ENCODE data around the gene FCGR3A. TPM values are rescaled to one million over a fixed set of nuclear protein-coding genes. Genes with fewer than 3 reads are reported as not detected.
"Not testable (repeated sequence)": the region's sequence is repeated elsewhere in the genome, so short reads cannot be mapped to it uniquely, and the experiment has no call there.

Gene FCGR3A
- total RNA-seq, 1 donor from 2014 or later = 0.17 TPM

DNA sequence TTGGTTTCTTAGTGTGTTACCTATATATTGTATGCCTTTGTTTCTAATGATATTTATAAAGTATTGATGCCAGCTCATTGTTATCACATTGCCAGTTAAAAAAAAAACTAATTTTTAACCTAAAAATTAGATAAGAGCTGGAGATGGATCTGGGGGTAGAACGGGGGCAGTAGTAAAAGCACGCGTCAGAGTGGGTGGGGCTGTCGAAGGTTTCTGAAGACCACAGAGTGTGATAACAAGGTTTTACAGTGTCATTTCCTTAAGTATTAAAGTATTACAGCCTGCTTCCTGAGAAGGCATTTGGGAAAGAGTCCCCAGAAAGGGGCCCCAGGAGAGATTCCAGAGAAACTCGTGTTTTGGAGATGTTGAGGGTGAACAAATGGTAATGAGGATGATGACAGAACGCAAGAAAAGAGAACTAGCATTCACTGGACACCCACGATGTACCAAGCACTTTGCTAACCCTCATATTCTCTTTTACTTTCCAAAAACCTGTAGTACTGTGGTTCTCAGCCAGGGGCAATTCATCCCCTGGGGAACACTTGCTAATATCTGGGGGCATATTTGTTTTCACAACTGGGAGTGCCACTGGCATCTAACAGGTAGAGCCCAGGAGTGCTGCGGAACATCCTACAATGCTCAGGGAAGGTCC lies 30.4 kb upstream of the FCGR3A start:
- not testable (repeated sequence) for DNase-seq (ENCODE audit: extremely low spot score, unreplicated experiment); H3K4me1 Mint-ChIP-seq (ENCODE audit: unreplicated experiment); H3K27ac Mint-ChIP-seq; H3K9me3 Mint-ChIP-seq; H3K4me3 Mint-ChIP-seq; H3K36me3 Mint-ChIP-seq; H3K27me3 Mint-ChIP-seq

DNA sequence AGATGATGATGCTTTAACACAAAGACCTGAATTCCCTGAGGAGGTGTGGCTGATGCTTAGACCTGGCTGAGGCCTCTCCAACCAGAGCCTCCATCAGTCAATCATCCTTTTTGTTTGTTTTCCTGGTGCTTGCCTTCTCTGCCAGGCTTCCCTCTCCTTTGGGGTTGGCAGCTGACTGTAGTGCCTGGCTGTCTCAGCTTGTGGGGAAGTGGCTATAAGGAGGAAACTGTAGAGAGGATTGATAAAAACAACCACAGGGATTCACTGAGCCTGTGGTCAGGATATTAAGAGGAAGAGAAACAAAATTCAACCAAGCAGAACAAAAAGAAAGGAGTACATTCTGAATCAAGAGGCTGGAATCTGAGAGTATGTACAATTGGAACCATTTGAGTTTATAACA lies 27.1 kb upstream of the FCGR3A start:
- H3K36me3 Mint-ChIP-seq; H3K27me3 Mint-ChIP-seq; H3K27ac Mint-ChIP-seq; H3K4me3 Mint-ChIP-seq; H3K9me3 Mint-ChIP-seq; DNase-seq (ENCODE audit: extremely low spot score, unreplicated experiment); H3K4me1 Mint-ChIP-seq (ENCODE audit: unreplicated experiment): not testable (repeated sequence)

DNA sequence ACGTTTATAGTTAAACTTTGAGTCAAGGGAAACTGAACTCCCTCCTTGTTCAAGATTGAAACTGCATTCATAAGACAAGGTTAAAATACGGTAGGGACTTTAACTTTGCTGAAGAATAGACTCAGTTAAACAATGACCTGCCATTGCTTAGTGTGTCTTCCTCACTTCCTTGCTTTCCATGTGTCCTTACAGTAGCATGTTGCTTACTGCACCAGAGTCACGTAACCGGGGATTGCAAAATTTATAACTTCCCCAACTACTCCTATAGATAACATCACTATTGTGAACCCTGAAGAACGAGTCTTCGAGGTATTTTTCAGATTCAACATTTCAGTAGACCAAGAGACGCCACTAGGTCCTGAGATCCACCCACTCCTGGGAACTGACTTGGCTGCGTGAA lies 22.1 kb upstream of the FCGR3A start:
- not testable (repeated sequence) for H3K4me3 Mint-ChIP-seq; H3K9me3 Mint-ChIP-seq; H3K4me1 Mint-ChIP-seq (ENCODE audit: unreplicated experiment); H3K27me3 Mint-ChIP-seq; H3K36me3 Mint-ChIP-seq; DNase-seq (ENCODE audit: extremely low spot score, unreplicated experiment); H3K27ac Mint-ChIP-seq

DNA sequence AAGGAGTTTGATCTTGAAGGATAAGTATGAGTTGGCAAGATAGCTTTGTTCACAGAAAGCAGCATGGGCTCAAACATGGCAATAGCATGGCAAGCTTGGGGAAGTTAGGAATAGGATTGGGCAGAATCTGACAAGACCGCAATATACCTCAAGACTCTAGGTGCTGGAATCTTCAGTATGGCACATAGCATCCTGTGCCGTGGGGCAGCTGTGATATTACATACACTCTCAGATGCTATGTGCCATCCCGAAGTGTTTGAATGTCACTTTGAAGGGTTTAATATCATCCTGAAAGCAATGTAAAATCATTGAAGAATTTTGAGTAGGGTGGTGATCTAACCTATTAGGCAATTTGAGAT lies 17.0 kb upstream of the FCGR3A start:
- H3K4me1 Mint-ChIP-seq (ENCODE audit: unreplicated experiment); H3K9me3 Mint-ChIP-seq; H3K4me3 Mint-ChIP-seq; H3K36me3 Mint-ChIP-seq; DNase-seq (ENCODE audit: extremely low spot score, unreplicated experiment): not testable (repeated sequence)
- H3K27ac Mint-ChIP-seq = peak overlapping the region; percentile 17
- peaks cover 34% of the 10 kb centered on the region for H3K27me3 Mint-ChIP-seq

- H3K4me1 Mint-ChIP-seq (ENCODE audit: unreplicated experiment) = not testable (repeated sequence)
Observed at GRCh38 chr1:161563522-161563921, 13.9 kb upstream of the FCGR3A start.

DNA sequence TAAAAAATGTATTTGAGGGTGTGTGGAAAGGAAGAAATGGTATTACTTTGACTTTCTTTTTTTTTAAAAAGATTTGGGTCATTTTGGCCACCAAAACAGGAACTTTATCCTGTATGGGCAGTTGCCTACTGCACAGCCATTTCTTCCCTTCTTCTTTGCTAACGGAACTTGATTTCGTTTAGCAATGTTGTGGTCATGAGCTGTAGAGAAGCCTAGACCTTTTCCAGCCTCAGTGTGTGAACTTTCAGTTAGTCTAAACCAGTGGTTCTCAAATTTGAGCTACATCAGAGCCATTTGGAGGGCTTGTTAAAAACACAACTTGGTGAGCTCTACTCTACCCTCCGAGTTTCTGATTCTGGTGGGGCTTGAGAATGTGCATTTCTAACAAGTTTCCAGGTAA lies 12.8 kb upstream of the FCGR3A start:
- DNase-seq (ENCODE audit: extremely low spot score, unreplicated experiment); H3K36me3 Mint-ChIP-seq; H3K27ac Mint-ChIP-seq; H3K4me3 Mint-ChIP-seq; H3K4me1 Mint-ChIP-seq (ENCODE audit: unreplicated experiment); H3K9me3 Mint-ChIP-seq: not testable (repeated sequence)
- peaks cover 52% of the 10 kb centered on the region for H3K27me3 Mint-ChIP-seq

More at GRCh38 chr1:161563522-161563921, 13.9 kb upstream of the FCGR3A start:
- not testable (repeated sequence) for H3K9me3 Mint-ChIP-seq; H3K4me3 Mint-ChIP-seq; H3K36me3 Mint-ChIP-seq; H3K27ac Mint-ChIP-seq; DNase-seq (ENCODE audit: extremely low spot score, unreplicated experiment)
- peaks cover 49% of the 10 kb centered on the region for H3K27me3 Mint-ChIP-seq

DNA sequence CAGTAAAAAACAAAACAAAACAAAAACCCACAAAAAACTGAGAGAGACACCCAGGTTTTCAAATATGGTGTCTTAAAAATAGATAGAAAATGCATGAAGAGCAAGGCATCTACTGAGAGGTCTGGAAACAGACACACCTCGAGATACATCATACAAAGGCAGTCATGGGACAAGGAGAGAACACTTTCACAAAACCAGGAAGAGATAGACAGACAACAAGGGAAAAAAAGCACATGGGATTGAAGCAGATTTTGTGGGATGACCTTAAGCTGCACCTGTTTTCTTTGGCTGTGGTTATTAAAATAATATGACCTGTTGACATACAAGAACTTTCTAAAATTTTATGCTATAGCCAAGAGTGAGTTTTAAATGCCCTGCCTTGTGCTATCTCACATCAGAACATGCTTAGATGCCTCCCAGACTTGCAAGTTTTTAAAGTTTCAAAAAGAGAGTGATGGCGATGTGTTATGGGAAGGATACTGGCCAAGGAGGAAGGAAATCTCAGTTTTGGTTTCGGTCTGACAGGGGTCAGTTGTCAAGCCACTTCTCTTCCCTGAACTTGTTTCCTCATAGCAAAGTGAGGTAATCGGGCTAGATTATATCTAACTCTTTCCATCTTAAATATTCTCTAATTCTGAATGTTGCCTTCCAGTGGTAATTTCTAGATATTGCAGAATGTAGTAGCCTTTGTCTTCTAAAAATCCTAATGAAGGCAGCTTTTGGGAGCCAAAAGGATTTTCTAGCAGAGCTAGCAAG lies 11.5 kb upstream of the FCGR3A start:
- H3K9me3 Mint-ChIP-seq; DNase-seq (ENCODE audit: extremely low spot score, unreplicated experiment); H3K4me1 Mint-ChIP-seq (ENCODE audit: unreplicated experiment); H3K36me3 Mint-ChIP-seq; H3K4me3 Mint-ChIP-seq: not testable (repeated sequence)
- H3K27ac Mint-ChIP-seq = peak overlapping the region; percentile 80
- H3K27me3 Mint-ChIP-seq = peaks cover 50% of the 10 kb centered on the region

DNA sequence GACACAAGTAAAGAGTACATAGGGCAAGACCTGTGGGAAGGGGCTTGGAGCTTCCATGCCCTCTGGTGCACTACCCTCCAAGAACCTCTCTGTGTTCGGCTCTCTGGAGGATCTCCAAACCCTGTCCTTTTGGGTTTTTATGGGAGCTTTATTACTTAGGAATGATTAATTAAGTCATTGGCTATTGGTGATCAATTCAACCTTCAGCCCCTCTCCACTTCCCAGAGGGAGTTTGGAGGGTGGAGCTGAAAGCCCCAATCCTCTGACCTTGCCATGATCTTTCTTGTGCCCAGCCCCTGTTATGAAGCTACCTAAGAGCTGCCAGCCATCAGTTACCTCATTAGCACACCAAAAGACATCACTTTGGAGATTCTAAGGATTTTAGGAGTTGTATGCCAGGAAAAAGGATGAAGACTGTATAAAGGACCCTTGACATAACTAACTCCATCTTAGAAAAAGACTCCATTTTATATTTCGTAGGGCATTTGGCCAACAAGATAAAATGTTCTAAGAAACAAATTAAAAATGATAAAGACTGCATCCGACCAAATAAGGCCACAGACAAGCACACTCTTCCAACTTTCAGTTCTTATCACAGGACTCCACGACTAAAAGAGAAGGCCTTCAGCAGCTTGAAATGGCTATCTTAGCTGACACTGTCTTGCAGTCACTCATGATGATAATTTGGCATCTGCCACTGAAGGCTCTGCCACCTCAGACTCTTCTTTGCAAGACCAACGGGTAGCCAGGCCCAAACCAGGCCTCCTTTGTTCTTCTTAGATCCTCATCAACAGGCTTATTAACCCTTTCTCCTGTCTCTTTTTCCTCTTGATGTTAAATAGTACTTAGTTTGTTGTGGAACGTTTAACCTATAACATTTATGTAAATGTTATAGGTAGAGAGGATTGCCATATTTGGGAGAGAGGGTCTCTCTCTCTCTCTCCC lies 8.2 kb upstream of the FCGR3A start:
- not testable (repeated sequence) for H3K27ac Mint-ChIP-seq; DNase-seq (ENCODE audit: extremely low spot score, unreplicated experiment); H3K4me1 Mint-ChIP-seq (ENCODE audit: unreplicated experiment); H3K4me3 Mint-ChIP-seq; H3K36me3 Mint-ChIP-seq; H3K9me3 Mint-ChIP-seq
- peaks cover 41% of the 10 kb centered on the region for H3K27me3 Mint-ChIP-seq

- not testable (repeated sequence) for DNase-seq (ENCODE audit: extremely low spot score, unreplicated experiment); H3K4me3 Mint-ChIP-seq; H3K27ac Mint-ChIP-seq; H3K9me3 Mint-ChIP-seq; H3K4me1 Mint-ChIP-seq (ENCODE audit: unreplicated experiment); H3K36me3 Mint-ChIP-seq
- H3K27me3 Mint-ChIP-seq = peaks cover 36% of the 10 kb centered on the region
Observed at GRCh38 chr1:161556990-161557389, 7.4 kb upstream of the FCGR3A start.

DNA sequence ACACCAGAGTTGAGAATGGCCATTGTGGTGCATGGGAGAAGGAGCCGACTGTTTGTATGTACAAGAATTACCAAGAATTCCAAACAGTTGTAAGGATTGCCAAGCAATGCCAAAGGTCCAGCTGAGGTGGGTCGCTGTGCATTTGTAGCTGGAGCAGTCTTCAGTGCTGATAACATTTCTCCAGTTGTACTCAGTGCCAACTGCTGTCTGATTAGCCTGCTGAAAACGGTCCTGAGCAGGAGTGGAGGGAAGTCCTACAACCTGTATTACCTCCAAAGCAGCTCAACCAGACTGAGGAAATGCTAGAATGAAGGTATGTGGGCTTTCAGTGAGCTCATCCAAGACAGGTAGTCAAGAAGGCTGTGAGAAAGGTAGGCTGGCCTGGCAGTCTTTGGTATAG lies 6.5 kb upstream of the FCGR3A start:
- H3K27me3 Mint-ChIP-seq = peaks cover 29% of the 10 kb centered on the region
- DNase-seq (ENCODE audit: extremely low spot score, unreplicated experiment); H3K4me1 Mint-ChIP-seq (ENCODE audit: unreplicated experiment); H3K27ac Mint-ChIP-seq; H3K36me3 Mint-ChIP-seq; H3K9me3 Mint-ChIP-seq; H3K4me3 Mint-ChIP-seq: not testable (repeated sequence)

DNA sequence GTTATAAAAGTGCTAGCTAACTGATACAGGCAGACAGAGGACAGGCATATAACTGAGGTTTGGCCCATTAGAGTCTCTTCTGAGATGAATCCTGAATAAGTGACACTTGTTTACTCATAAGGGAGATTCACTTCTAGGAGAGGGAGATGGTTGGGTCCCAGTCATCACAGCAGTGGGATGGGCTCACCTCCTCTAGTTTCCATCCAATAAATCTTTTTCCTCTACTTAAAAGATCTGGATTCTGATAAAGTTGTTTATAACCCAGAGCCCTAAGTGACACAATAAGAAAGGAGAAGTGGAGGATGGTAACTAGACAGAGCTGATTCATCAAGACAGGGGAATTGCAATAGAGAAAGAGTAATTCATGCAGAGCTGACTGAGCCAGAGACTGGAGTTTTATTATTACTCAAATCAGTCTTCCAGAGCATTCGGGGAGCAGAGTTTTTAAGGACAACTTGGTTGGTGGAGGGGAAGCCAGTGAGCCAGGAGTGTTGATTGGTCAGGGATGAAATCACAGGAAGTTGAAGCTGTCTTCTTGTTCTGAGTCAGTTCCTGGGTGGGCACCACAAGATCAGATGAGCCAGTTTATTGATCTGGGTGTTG lies 5.3 kb upstream of the FCGR3A start:
- H3K36me3 Mint-ChIP-seq; H3K9me3 Mint-ChIP-seq; H3K4me3 Mint-ChIP-seq; H3K4me1 Mint-ChIP-seq (ENCODE audit: unreplicated experiment); DNase-seq (ENCODE audit: extremely low spot score, unreplicated experiment); H3K27ac Mint-ChIP-seq: not testable (repeated sequence)
- H3K27me3 Mint-ChIP-seq = peaks cover 27% of the 10 kb centered on the region

DNA sequence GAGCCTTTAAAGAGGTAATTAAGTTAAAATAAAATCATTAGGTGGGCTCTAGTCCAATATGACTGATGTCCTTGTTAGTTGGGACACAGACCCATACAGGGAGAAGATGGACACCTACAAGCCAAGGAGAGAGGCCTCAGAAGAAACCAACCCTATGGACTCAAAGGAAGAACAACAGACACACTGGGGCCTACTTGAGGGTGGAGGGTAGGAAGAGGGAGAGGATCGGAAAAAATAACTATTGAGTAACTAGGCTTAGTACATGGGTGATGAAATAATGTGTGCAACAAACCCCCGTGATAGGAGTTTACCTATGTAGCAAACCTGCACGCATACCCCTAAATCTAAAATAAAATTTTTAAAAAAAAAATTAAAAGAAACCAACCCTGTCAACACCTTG lies 4.7 kb upstream of the FCGR3A start:
- H3K27me3 Mint-ChIP-seq = peaks cover 25% of the 10 kb centered on the region
- H3K36me3 Mint-ChIP-seq; H3K27ac Mint-ChIP-seq; DNase-seq (ENCODE audit: extremely low spot score, unreplicated experiment); H3K4me1 Mint-ChIP-seq (ENCODE audit: unreplicated experiment); H3K4me3 Mint-ChIP-seq; H3K9me3 Mint-ChIP-seq: not testable (repeated sequence)

- not testable (repeated sequence) for H3K36me3 Mint-ChIP-seq; H3K27ac Mint-ChIP-seq; H3K4me3 Mint-ChIP-seq; H3K4me1 Mint-ChIP-seq (ENCODE audit: unreplicated experiment); DNase-seq (ENCODE audit: extremely low spot score, unreplicated experiment); H3K9me3 Mint-ChIP-seq
- H3K27me3 Mint-ChIP-seq = peaks cover 21% of the 10 kb centered on the region
Observed at GRCh38 chr1:161553631-161554030, 4.0 kb upstream of the FCGR3A start.
